Neural crest cell (in vitro differentiated cells): ENCODE results near the gene RAI1. TPM values are rescaled to one million over a fixed set of nuclear protein-coding genes. Genes with fewer than 3 reads are reported as not detected.

Experiments
- DNase-seq: peaks from one replicate; pipeline ENCODE4 v3.0.0; 2021; ENCODE audit warnings: low read depth, mixed read lengths, low spot score
- H3K27ac Mint-ChIP-seq: one replicate; pipeline ENCODE4 v1.8.0; 2021; ENCODE audit warnings: mild to moderate bottlenecking, mixed read lengths; ENCODE audit not compliant: unreplicated experiment
- H3K27me3 Mint-ChIP-seq: 2 replicates; pipeline ENCODE4 v1.8.0; 2021; ENCODE audit warnings: low read depth, mild to moderate bottlenecking, mixed read lengths
- H3K36me3 Mint-ChIP-seq: 2 replicates; pipeline ENCODE4 v1.8.0; 2021; ENCODE audit warnings: low read depth, mild to moderate bottlenecking, mixed read lengths
- H3K4me1 Mint-ChIP-seq: 2 replicates; pipeline ENCODE4 v1.8.0; 2021; ENCODE audit warnings: mixed read lengths
- H3K4me3 Mint-ChIP-seq: one replicate; pipeline ENCODE4 v1.8.0; 2021; ENCODE audit warnings: mild to moderate bottlenecking, mixed read lengths
- H3K9me3 Mint-ChIP-seq: 2 replicates; pipeline ENCODE4 v1.8.0; 2021; ENCODE audit warnings: mixed read lengths
- total RNA-seq: library from RNA; stranded (reverse); gene quantifications from 2 replicates; pipeline ENCODE4 v1.2.1, GENCODE V29; 2021
- TF ChIP-seq, protein P1 (sequence below): fragments of 200-600 bp; sonication (generic); conservative IDR thresholded peaks from 2 replicates; pipeline ENCODE4 v1.5.0; 2021; ENCODE audit warnings: antibody characterized with exemption, mild to moderate bottlenecking

Gene RAI1
- total RNA-seq, 1 donor from 2014 or later = 54.0 TPM

DNA sequence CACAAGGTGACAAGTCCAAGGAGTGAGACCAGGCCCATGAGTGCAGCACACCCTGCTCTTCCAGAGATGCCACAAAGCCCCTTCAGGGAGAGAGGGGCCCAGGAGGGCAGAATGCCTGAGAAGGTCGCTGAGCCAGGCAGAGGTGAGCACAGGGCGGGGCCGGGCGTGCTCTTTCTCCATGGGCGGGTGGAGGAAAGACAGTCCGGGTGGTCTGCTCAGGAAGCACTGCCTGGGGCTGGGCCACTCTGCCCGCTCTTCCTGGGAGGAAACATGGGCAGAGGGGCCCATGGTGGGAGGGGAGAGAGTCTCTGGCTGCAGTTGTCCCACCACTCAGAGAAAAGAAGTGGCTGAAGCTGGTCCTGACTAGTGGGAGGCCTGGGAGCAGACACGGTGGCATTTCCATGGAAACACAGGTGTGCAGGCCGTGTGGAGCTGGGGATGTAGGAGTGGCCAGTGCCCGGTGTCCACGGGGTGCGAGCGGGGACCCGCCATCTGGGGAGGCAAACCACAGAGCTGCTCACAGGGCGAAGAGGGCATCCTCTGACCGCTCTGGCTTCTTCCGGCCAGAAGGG is 165.9 kb downstream of the RAI1 start:
- H3K36me3 Mint-ChIP-seq = no peaks in the 10 kb centered on the region
- TF ChIP-seq, protein P1, sequence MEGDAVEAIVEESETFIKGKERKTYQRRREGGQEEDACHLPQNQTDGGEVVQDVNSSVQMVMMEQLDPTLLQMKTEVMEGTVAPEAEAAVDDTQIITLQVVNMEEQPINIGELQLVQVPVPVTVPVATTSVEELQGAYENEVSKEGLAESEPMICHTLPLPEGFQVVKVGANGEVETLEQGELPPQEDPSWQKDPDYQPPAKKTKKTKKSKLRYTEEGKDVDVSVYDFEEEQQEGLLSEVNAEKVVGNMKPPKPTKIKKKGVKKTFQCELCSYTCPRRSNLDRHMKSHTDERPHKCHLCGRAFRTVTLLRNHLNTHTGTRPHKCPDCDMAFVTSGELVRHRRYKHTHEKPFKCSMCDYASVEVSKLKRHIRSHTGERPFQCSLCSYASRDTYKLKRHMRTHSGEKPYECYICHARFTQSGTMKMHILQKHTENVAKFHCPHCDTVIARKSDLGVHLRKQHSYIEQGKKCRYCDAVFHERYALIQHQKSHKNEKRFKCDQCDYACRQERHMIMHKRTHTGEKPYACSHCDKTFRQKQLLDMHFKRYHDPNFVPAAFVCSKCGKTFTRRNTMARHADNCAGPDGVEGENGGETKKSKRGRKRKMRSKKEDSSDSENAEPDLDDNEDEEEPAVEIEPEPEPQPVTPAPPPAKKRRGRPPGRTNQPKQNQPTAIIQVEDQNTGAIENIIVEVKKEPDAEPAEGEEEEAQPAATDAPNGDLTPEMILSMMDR = no peak
- no peaks in the 10 kb centered on the region for H3K9me3 Mint-ChIP-seq
- no peak for DNase-seq
- H3K4me3 Mint-ChIP-seq = no peak overlapping the region
- no peaks in the 10 kb centered on the region for H3K27me3 Mint-ChIP-seq
- H3K4me1 Mint-ChIP-seq = peaks cover 29% of the 10 kb centered on the region
- H3K27ac Mint-ChIP-seq = no peak overlapping the region

GRCh38 chr17:17847726-17848125 is 166.5 kb downstream of the RAI1 start:
- H3K36me3 Mint-ChIP-seq = no peaks in the 10 kb centered on the region
- DNase-seq = no peak
- no peak overlapping the region for H3K4me3 Mint-ChIP-seq
- peaks cover 32% of the 10 kb centered on the region for H3K4me1 Mint-ChIP-seq
- H3K9me3 Mint-ChIP-seq = no peaks in the 10 kb centered on the region
- H3K27me3 Mint-ChIP-seq = no peaks in the 10 kb centered on the region
- no peak overlapping the region for H3K27ac Mint-ChIP-seq
- TF ChIP-seq, protein P1 = no peak

DNA sequence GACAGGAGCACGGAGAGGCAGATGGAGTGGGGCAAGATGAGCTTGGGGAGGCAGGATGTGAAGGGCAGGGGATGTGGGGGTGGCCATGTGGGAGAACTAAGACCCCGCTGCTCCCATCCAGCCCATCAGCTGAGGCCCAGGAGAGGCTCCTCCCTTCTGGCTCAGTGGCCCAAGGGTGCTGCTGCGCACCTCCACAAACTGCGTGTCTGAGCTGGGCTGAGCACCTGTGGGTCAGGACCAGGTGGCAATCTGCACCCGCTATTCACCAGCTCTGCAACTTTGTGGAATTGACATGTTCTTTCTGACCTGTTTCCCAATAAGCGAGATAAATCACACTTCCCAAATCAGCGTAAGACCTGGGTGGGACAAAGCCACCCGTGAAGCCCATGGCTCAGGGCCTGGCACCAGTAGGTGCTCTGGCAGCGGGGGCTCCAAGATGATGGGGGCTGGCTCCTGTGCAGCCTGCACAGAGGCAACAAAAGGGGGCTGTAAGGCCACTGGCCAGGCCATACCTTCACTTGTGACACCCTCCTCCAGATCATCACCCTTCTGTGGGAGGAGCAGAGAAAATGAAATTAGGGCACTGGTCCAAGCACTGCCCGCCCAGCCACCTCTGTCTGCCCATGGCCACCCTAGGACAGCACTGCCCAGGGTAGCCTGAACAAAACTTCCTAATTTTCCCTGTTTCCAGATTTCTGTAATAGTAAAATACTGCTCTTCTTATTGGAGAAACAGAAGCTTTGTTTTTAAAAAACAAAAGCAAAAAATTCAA is 167.2 kb downstream of the RAI1 start:
- H3K36me3 Mint-ChIP-seq = no peaks in the 10 kb centered on the region
- DNase-seq = no peak
- no peaks in the 10 kb centered on the region for H3K9me3 Mint-ChIP-seq
- no peak overlapping the region for H3K4me3 Mint-ChIP-seq
- peaks cover 32% of the 10 kb centered on the region for H3K4me1 Mint-ChIP-seq
- H3K27ac Mint-ChIP-seq = no peak overlapping the region
- no peaks in the 10 kb centered on the region for H3K27me3 Mint-ChIP-seq
- TF ChIP-seq, protein P1 = no peak

- Mint-ChIP-seq H3K4me3 (no peak overlapping the region), H3K36me3 (no peaks in the 10 kb centered on the region), H3K4me1 (peaks cover 37% of the 10 kb centered on the region), H3K9me3 (no peaks in the 10 kb centered on the region), H3K27ac (no peak overlapping the region), H3K27me3 (no peaks in the 10 kb centered on the region)
- DNase-seq = no peak
- TF ChIP-seq, protein P1 = no peak
These were observed 168.0 kb downstream of the RAI1 start for GRCh38 chr17:17849147-17849820.

DNA sequence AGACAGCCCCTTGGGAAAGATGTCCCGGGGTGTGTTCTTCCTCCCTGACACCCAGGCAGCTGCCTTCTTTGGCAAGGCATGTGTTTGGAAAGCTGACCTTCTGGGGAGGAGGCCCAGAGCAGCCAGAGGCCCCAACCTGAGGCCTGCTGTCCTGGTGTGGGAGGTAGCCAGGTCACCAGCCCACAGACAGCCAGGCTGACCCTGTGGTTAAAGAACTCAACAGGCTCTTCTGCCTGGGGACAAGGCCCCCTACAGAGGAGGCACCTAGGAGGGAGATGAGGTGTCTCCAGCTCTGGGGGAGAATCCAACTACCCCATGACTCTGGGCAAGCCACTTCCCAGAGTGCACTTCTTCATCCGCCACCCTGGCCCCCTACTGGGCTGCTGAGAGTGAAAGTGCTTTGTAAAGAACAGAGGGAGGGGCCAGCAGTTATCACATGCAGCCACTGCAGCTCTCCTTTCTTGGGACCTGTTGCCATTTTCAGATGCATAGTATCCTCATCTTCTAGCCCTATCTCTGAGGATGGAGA is 168.7 kb downstream of the RAI1 start:
- Mint-ChIP-seq H3K9me3 (no peaks in the 10 kb centered on the region), H3K27ac (no peak overlapping the region), H3K4me3 (peak overlapping the region; percentile 66), H3K36me3 (no peaks in the 10 kb centered on the region), H3K4me1 (peaks cover 37% of the 10 kb centered on the region), H3K27me3 (no peaks in the 10 kb centered on the region)
- TF ChIP-seq, protein P1 = peak; percentile 35
- peak; percentile 31 for DNase-seq
